WTC11 (cell line): Measurements from ENCODE around the gene FBXO48. TPM values are rescaled to one million over a fixed set of nuclear protein-coding genes. Genes with fewer than 3 reads are reported as not detected.

Source experiments
- ATAC-seq: fragments of 200-7000 bp; cut with Tn5 transposase; 2 replicates; pipeline ENCODE4 v1.10.0; 2021; ENCODE audit warnings: mild to moderate bottlenecking, moderate library complexity
- CTCF ChIA-PET: fragments of 300-600 bp; sonication (Branson Sonifier 250); formaldehyde crosslinking; loops from one replicate; lab custom pipeline; 2021; ENCODE audit warnings: antibody characterized with exemption; lab: Charles Lee
- POLR2A ChIA-PET: fragments of 350-600 bp; sonication (Branson Sonifier 250); formaldehyde crosslinking; loops from one replicate; lab custom pipeline; 2021; ENCODE audit warnings: antibody characterized with exemption; lab: Charles Lee
- DNase-seq: peaks from one replicate; pipeline ENCODE4 v3.0.0; 2021; ENCODE audit warnings: low spot score
- H3K27ac Mint-ChIP-seq: 2 replicates; pipeline ENCODE4 v1.8.0; 2021; ENCODE audit warnings: mixed read lengths
- H3K27me3 Mint-ChIP-seq: 2 replicates; pipeline ENCODE4 v1.8.0; 2021; ENCODE audit warnings: low read depth, mild to moderate bottlenecking, moderate library complexity, mixed read lengths
- H3K36me3 Mint-ChIP-seq: 2 replicates; pipeline ENCODE4 v1.8.0; 2021; ENCODE audit warnings: mixed read lengths
- H3K4me1 Mint-ChIP-seq: 2 replicates; pipeline ENCODE4 v1.8.0; 2022; ENCODE audit warnings: mixed read lengths
- H3K4me3 Mint-ChIP-seq: 2 replicates; pipeline ENCODE4 v1.8.0; 2021; ENCODE audit warnings: mild to moderate bottlenecking, moderate library complexity, mixed read lengths
- H3K9me3 Mint-ChIP-seq: 2 replicates; pipeline ENCODE4 v1.8.0; 2021; ENCODE audit warnings: mixed read lengths
- ARID4B ChIP-seq: sonication (generic); formaldehyde crosslinking; IDR thresholded peaks from 2 replicates; pipeline ENCODE4 v1.8.0; 2023; ENCODE audit warnings: missing genetic modification reagents, mild to moderate bottlenecking, borderline replicate concordance
- ATF3 ChIP-seq: sonication (generic); formaldehyde crosslinking; conservative IDR thresholded peaks from 2 replicates; pipeline ENCODE4 v1.8.1; 2022; ENCODE audit warnings: mild to moderate bottlenecking, missing genetic modification reagents
- FOXP4 ChIP-seq: sonication (generic); formaldehyde crosslinking; IDR thresholded peaks from 2 replicates; pipeline ENCODE4 v1.8.0; 2022; ENCODE audit warnings: mild to moderate bottlenecking, missing genetic modification reagents
- GRHL2 ChIP-seq: fragments of 250-450 bp; sonication (Bioruptor Pico); IDR thresholded peaks from 2 replicates; pipeline ENCODE4 v1.8.0; 2022; ENCODE audit warnings: mild to moderate bottlenecking, moderate library complexity; ENCODE audit not compliant: insufficient replicate concordance, severe bottlenecking
- GTF2I ChIP-seq: fragments of 250-450 bp; sonication (Bioruptor Pico); conservative IDR thresholded peaks from 2 replicates; pipeline ENCODE4 v1.4.0; 2021; ENCODE audit warnings: mild to moderate bottlenecking
- JUN ChIP-seq: sonication (generic); formaldehyde crosslinking; IDR thresholded peaks from 2 replicates; pipeline ENCODE4 v1.8.0; 2023; ENCODE audit warnings: mild to moderate bottlenecking, missing genetic modification reagents
- NFE2L1 ChIP-seq: sonication (generic); formaldehyde crosslinking; IDR thresholded peaks from 2 replicates; pipeline ENCODE4 v1.8.1; 2023; ENCODE audit warnings: missing genetic modification reagents
- NR2C2 ChIP-seq: sonication (generic); formaldehyde crosslinking; IDR thresholded peaks from 2 replicates; pipeline ENCODE4 v1.8.0; 2022; ENCODE audit warnings: mild to moderate bottlenecking, missing genetic modification reagents
- SOX15 ChIP-seq: fragments of 250-450 bp; sonication (Bioruptor Pico); IDR thresholded peaks from 2 replicates; pipeline ENCODE4 v1.9.0; 2021; ENCODE audit warnings: mild to moderate bottlenecking
- ZNF232 ChIP-seq: sonication (generic); formaldehyde crosslinking; IDR thresholded peaks from 2 replicates; pipeline ENCODE4 v1.8.0; 2022; ENCODE audit warnings: mild to moderate bottlenecking, missing genetic modification reagents
- ZNF317 ChIP-seq: sonication (generic); formaldehyde crosslinking; IDR thresholded peaks from 2 replicates; pipeline ENCODE4 v1.8.1; 2023; ENCODE audit warnings: low read depth, mild to moderate bottlenecking, moderate library complexity, missing genetic modification reagents, borderline replicate concordance
- total RNA-seq: library from RNA; stranded (reverse); gene quantifications from 3 replicates; pipeline ENCODE4 v1.2.3, GENCODE V29; 2021
- TF ChIP-seq, protein P1 (sequence below): sonication (generic); formaldehyde crosslinking; IDR thresholded peaks from 2 replicates; pipeline ENCODE4 v1.8.1; 2023; ENCODE audit warnings: mild to moderate bottlenecking, missing genetic modification reagents, borderline replicate concordance
- TF ChIP-seq, protein P2 (sequence below): fragments of 250-450 bp; sonication (Bioruptor Pico); IDR thresholded peaks from 2 replicates; pipeline ENCODE4 v1.9.0; 2021; ENCODE audit warnings: mild to moderate bottlenecking
- TF ChIP-seq, protein P3 (sequence below): sonication (generic); formaldehyde crosslinking; IDR thresholded peaks from 2 replicates; pipeline ENCODE4 v1.8.1; 2023; ENCODE audit warnings: mild to moderate bottlenecking, missing genetic modification reagents
- TF ChIP-seq, protein P4 (sequence below): sonication (generic); formaldehyde crosslinking; IDR thresholded peaks from 2 replicates; pipeline ENCODE4 v1.8.1; 2023; ENCODE audit warnings: mild to moderate bottlenecking, missing genetic modification reagents, moderate library complexity
- TF ChIP-seq, protein P5 (sequence below): sonication (generic); formaldehyde crosslinking; IDR thresholded peaks from 2 replicates; pipeline ENCODE4 v1.8.1; 2022; ENCODE audit warnings: mild to moderate bottlenecking, missing genetic modification reagents, moderate library complexity, borderline replicate concordance

The FBXO48 gene
- total RNA-seq, 1 experiment from 2014 or later = 1.3 TPM

DNA sequence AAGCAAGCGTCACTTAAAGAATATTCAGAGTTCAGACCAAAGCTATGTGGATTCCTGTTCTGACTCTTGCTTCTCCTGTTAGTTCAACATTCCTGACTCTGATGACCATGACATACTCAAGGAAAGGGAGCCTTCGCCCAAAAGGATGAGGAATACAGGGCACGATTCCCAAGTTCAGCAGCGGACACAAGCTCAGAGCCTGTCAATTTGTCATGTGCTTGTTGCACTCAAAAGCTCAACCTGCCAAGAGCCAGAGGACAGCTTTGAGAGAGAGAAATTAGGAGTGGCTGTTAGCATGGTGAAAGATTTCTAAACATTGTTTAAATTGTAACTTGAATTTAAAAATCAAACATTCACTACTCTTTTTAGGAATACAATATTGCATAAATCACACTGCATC is 33.6 kb upstream of the FBXO48 start:
- H3K4me1 Mint-ChIP-seq = peaks cover 4% of the 10 kb centered on the region
- CTCF ChIA-PET = interaction anchor here (0.9 to 1.2 kb wide), 2 partner anchors 37 to 59 kb away, joined by 3 read pairs; no protein-coding TSS in a partner anchor
- no peak overlapping the region for H3K27ac Mint-ChIP-seq
- no peaks in the 10 kb centered on the region for H3K27me3 Mint-ChIP-seq
- no peak for ATAC-seq
- H3K9me3 Mint-ChIP-seq = peaks cover 18% of the 10 kb centered on the region
- H3K36me3 Mint-ChIP-seq = peaks cover 15% of the 10 kb centered on the region
- no peak for TF ChIP-seq GTF2I
- no peak for TF ChIP-seq JUN (CRISPR knock-in tag)
- no peak for TF ChIP-seq ZNF232 (CRISPR knock-in tag)
- TF ChIP-seq GRHL2 (CRISPR knock-in tag) = no peak
- TF ChIP-seq ZNF317 (CRISPR knock-in tag) = no peak
- no peak for TF ChIP-seq ARID4B
- TF ChIP-seq NFE2L1 (CRISPR knock-in tag) = no peak
- TF ChIP-seq NR2C2 (CRISPR knock-in tag) = no peak
- TF ChIP-seq, protein P1, sequence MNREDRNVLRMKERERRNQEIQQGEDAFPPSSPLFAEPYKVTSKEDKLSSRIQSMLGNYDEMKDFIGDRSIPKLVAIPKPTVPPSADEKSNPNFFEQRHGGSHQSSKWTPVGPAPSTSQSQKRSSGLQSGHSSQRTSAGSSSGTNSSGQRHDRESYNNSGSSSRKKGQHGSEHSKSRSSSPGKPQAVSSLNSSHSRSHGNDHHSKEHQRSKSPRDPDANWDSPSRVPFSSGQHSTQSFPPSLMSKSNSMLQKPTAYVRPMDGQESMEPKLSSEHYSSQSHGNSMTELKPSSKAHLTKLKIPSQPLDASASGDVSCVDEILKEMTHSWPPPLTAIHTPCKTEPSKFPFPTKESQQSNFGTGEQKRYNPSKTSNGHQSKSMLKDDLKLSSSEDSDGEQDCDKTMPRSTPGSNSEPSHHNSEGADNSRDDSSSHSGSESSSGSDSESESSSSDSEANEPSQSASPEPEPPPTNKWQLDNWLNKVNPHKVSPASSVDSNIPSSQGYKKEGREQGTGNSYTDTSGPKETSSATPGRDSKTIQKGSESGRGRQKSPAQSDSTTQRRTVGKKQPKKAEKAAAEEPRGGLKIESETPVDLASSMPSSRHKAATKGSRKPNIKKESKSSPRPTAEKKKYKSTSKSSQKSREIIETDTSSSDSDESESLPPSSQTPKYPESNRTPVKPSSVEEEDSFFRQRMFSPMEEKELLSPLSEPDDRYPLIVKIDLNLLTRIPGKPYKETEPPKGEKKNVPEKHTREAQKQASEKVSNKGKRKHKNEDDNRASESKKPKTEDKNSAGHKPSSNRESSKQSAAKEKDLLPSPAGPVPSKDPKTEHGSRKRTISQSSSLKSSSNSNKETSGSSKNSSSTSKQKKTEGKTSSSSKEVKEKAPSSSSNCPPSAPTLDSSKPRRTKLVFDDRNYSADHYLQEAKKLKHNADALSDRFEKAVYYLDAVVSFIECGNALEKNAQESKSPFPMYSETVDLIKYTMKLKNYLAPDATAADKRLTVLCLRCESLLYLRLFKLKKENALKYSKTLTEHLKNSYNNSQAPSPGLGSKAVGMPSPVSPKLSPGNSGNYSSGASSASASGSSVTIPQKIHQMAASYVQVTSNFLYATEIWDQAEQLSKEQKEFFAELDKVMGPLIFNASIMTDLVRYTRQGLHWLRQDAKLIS (CRISPR knock-in tag) = no peak
- TF ChIP-seq, protein P2, sequence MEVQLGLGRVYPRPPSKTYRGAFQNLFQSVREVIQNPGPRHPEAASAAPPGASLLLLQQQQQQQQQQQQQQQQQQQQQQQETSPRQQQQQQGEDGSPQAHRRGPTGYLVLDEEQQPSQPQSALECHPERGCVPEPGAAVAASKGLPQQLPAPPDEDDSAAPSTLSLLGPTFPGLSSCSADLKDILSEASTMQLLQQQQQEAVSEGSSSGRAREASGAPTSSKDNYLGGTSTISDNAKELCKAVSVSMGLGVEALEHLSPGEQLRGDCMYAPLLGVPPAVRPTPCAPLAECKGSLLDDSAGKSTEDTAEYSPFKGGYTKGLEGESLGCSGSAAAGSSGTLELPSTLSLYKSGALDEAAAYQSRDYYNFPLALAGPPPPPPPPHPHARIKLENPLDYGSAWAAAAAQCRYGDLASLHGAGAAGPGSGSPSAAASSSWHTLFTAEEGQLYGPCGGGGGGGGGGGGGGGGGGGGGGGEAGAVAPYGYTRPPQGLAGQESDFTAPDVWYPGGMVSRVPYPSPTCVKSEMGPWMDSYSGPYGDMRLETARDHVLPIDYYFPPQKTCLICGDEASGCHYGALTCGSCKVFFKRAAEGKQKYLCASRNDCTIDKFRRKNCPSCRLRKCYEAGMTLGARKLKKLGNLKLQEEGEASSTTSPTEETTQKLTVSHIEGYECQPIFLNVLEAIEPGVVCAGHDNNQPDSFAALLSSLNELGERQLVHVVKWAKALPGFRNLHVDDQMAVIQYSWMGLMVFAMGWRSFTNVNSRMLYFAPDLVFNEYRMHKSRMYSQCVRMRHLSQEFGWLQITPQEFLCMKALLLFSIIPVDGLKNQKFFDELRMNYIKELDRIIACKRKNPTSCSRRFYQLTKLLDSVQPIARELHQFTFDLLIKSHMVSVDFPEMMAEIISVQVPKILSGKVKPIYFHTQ (CRISPR knock-in tag) = no peak
- TF ChIP-seq ATF3 (CRISPR knock-in tag) = no peak
- TF ChIP-seq, protein P3, sequence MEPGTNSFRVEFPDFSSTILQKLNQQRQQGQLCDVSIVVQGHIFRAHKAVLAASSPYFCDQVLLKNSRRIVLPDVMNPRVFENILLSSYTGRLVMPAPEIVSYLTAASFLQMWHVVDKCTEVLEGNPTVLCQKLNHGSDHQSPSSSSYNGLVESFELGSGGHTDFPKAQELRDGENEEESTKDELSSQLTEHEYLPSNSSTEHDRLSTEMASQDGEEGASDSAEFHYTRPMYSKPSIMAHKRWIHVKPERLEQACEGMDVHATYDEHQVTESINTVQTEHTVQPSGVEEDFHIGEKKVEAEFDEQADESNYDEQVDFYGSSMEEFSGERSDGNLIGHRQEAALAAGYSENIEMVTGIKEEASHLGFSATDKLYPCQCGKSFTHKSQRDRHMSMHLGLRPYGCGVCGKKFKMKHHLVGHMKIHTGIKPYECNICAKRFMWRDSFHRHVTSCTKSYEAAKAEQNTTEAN (CRISPR knock-in tag) = no peak
- TF ChIP-seq SOX15 (CRISPR knock-in tag) = no peak
- TF ChIP-seq, protein P4, sequence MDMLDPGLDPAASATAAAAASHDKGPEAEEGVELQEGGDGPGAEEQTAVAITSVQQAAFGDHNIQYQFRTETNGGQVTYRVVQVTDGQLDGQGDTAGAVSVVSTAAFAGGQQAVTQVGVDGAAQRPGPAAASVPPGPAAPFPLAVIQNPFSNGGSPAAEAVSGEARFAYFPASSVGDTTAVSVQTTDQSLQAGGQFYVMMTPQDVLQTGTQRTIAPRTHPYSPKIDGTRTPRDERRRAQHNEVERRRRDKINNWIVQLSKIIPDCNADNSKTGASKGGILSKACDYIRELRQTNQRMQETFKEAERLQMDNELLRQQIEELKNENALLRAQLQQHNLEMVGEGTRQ (CRISPR knock-in tag) = no peak
- no peak for TF ChIP-seq FOXP4 (CRISPR knock-in tag)
- TF ChIP-seq, protein P5, sequence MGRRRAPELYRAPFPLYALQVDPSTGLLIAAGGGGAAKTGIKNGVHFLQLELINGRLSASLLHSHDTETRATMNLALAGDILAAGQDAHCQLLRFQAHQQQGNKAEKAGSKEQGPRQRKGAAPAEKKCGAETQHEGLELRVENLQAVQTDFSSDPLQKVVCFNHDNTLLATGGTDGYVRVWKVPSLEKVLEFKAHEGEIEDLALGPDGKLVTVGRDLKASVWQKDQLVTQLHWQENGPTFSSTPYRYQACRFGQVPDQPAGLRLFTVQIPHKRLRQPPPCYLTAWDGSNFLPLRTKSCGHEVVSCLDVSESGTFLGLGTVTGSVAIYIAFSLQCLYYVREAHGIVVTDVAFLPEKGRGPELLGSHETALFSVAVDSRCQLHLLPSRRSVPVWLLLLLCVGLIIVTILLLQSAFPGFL = no peak
- no peak overlapping the region for H3K4me3 Mint-ChIP-seq
- DNase-seq = no peak
- POLR2A ChIA-PET = no interaction called here
